ENCODE measurements around the gene PLSCR1.
A peak's percentile ranks its signal among the peaks of the same experiment; 100 is the strongest.

DNA sequence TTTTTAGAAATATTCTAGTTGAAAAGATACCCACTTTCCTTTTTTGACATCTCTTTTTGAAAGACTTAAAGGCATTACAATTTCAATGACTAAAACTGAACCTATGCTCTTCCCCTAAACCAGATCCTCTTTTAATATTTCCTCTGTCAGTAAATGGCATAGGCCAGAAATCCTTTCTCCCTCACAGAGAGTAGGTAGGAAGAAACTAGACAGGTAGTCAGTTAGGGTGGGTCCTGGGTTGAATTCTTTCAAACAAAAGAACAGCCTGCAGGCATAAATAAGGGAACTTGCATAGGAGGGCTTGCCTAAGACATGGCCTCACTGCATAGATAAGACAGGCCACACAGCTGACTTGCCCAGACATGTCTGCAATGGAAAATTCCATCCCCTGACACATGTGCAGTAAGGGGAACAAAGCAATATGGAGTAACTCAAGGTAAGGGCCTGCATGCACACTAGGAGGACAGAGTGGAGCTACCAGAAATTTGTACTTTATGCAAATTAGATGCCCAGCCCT is 37.6 kb upstream of the PLSCR1 start:
- TF ChIP-seq POLR2A (IDR thresholded peaks at IDR 0.05; ENCODE audit: low read depth, low read length) (no peak), SPI1 (IDR thresholded peaks at IDR 0.05; ENCODE audit: low read depth, low read length) (0 out of 2 replicates have a peak, but pooled peaks have one; percentile 30), TAF1 (IDR thresholded peaks at IDR 0.05; ENCODE audit: low read depth, low read length) (no peak), POLR2AphosphoS5 (IDR thresholded peaks at IDR 0.05; ENCODE audit: low read depth, low read length) (no peak), POU2F2 (IDR thresholded peaks at IDR 0.05; ENCODE audit: low read depth, low read length) (no peak), PAX5 (IDR thresholded peaks at IDR 0.05; ENCODE audit: insufficient read depth, low read length, severe bottlenecking) (no peak)
